Left ventricle myocardium inferior (tissue), 1 donor: Measurements from ENCODE around the gene YPEL1. TPM values are rescaled to one million over a fixed set of nuclear protein-coding genes. Genes with fewer than 3 reads are reported as not detected.
"Not testable (repeated sequence)": the region's sequence is repeated elsewhere in the genome, so short reads cannot be mapped to it uniquely, and the experiment has no call there.

Experiments used
- DNase-seq: peaks from one replicate; pipeline ENCODE4 v3.0.0-alpha.2; 2020
- H3K27ac ChIP-seq: fragments of 200-600 bp; replicated peaks from 2 replicates; pipeline ENCODE4 v1.8.0; 2021
- H3K27me3 ChIP-seq: fragments of 200-600 bp; 2 replicates; pipeline ENCODE4 v1.8.0; 2021; ENCODE audit warnings: low read depth
- H3K36me3 ChIP-seq: fragments of 200-600 bp; 2 replicates; pipeline ENCODE4 v1.8.0; 2021
- H3K4me1 ChIP-seq: fragments of 200-600 bp; 2 replicates; pipeline ENCODE4 v1.8.0; 2021
- H3K4me3 ChIP-seq: fragments of 200-600 bp; 2 replicates; pipeline ENCODE4 v1.8.0; 2021; ENCODE audit warnings: mild to moderate bottlenecking, moderate library complexity
- H3K9me3 ChIP-seq: fragments of 200-600 bp; replicated peaks from 2 replicates; pipeline ENCODE4 v1.8.0; 2021
- CTCF ChIP-seq: fragments of 200-600 bp; IDR thresholded peaks from 2 replicates; pipeline ENCODE4 v1.8.0; 2021; ENCODE audit warnings: antibody characterized with exemption, mild to moderate bottlenecking, borderline replicate concordance
- intact Hi-C: fragments of 100-400 bp; cut with micrococcal nuclease; formaldehyde crosslinking; loops from one replicate; pipeline ENCODE4 v1.11.0; 2022
- total RNA-seq: library from RNA; stranded (reverse); fragmentation: NEBNext Ultra II Directional; extraction: Animal tissue kit (Norgen Biotek cat#: 25700); gene quantifications from one replicate; pipeline ENCODE4 v1.2.1, GENCODE V29; 2021
- donor health status: DM: no; HTN: yes; CAD: no; lungs with severe emphysema.

YPEL1 gene
- total RNA-seq, 1 donor from 2014 or later = 8.3 TPM

GRCh38 chr22:21694795-21695429, 40.7 kb downstream of the YPEL1 start:
- Histone ChIP-seq H3K36me3 (peaks cover 65% of the 10 kb centered on the region), H3K4me1 (peaks cover 29% of the 10 kb centered on the region), H3K9me3 (no peaks in the 10 kb centered on the region), H3K4me3 (no peak overlapping the region), H3K27ac (no peak overlapping the region), H3K27me3 (no peaks in the 10 kb centered on the region)
- intact Hi-C loops = no loop called here
- no peak for TF ChIP-seq CTCF
- no peak for DNase-seq

GRCh38 chr22:21694394-21694793, 41.2 kb downstream of the YPEL1 start:
- peaks cover 70% of the 10 kb centered on the region for H3K36me3 ChIP-seq
- no peak for TF ChIP-seq CTCF
- intact Hi-C loops = no loop called here
- no peak overlapping the region for H3K27ac ChIP-seq
- no peaks in the 10 kb centered on the region for H3K27me3 ChIP-seq
- peaks cover 24% of the 10 kb centered on the region for H3K4me1 ChIP-seq
- no peaks in the 10 kb centered on the region for H3K9me3 ChIP-seq
- DNase-seq = no peak
- no peak overlapping the region for H3K4me3 ChIP-seq

- H3K4me1 ChIP-seq = peaks cover 19% of the 10 kb centered on the region
- intact Hi-C loops = no loop called here
- H3K27ac ChIP-seq = no peak overlapping the region
- peaks cover 74% of the 10 kb centered on the region for H3K36me3 ChIP-seq
- H3K9me3 ChIP-seq = no peaks in the 10 kb centered on the region
- DNase-seq = no peak
- no peak for TF ChIP-seq CTCF
- H3K4me3 ChIP-seq = no peak overlapping the region
- no peaks in the 10 kb centered on the region for H3K27me3 ChIP-seq
Measured at GRCh38 chr22:21693999-21694341, 41.6 kb downstream of the YPEL1 start.

- H3K36me3 ChIP-seq = peaks cover 78% of the 10 kb centered on the region
- H3K27me3 ChIP-seq = no peaks in the 10 kb centered on the region
- intact Hi-C loops = no loop called here
- no peaks in the 10 kb centered on the region for H3K9me3 ChIP-seq
- peaks cover 14% of the 10 kb centered on the region for H3K4me1 ChIP-seq
- DNase-seq = no peak
- no peak for TF ChIP-seq CTCF
- no peak overlapping the region for H3K4me3 ChIP-seq
- no peak overlapping the region for H3K27ac ChIP-seq
Measured at GRCh38 chr22:21693333-21693998, 42.1 kb downstream of the YPEL1 start.

GRCh38 chr22:21692856-21693255, 42.7 kb downstream of the YPEL1 start:
- H3K27ac ChIP-seq, H3K4me1 ChIP-seq, DNase-seq, H3K4me3 ChIP-seq, intact Hi-C loops, H3K27me3 ChIP-seq, H3K9me3 ChIP-seq: not testable (repeated sequence)
- H3K36me3 ChIP-seq = peaks cover 85% of the 10 kb centered on the region

GRCh38 chr22:21691816-21692215, 43.8 kb downstream of the YPEL1 start:
- Histone ChIP-seq H3K36me3 (peaks cover 88% of the 10 kb centered on the region), H3K27ac (no peak overlapping the region), H3K4me3 (no peak overlapping the region), H3K4me1 (no peaks in the 10 kb centered on the region), H3K9me3 (no peaks in the 10 kb centered on the region), H3K27me3 (no peaks in the 10 kb centered on the region)
- no peak for DNase-seq
- intact Hi-C loops = no loop called here
- no peak for TF ChIP-seq CTCF
